NB4 (cell line): Measurements from ENCODE around the gene DNAJC5G.

Experiments
- DNase-seq: peaks from one replicate; pipeline ENCODE4 v3.0.0; 2010; ENCODE audit warnings: low read depth
- H3K4me3 ChIP-seq: one replicate; pipeline ENCODE4 v1.5.1; 2011; ENCODE audit warnings: mild to moderate bottlenecking, low read depth, low read length, moderate library complexity
- MAX ChIP-seq: IDR thresholded peaks from 2 replicates; pipeline ENCODE4 v1.6.1; 2011; ENCODE audit warnings: low read depth, low read length
- MYC ChIP-seq: IDR thresholded peaks from 2 replicates; pipeline ENCODE4 v1.6.1; 2011; ENCODE audit warnings: low read depth, low read length
- POLR2A ChIP-seq: IDR thresholded peaks from 2 replicates; pipeline ENCODE4 v1.6.1; 2011; ENCODE audit warnings: mild to moderate bottlenecking; ENCODE audit not compliant: insufficient read length; ENCODE audit errors: extremely low read depth
- TF ChIP-seq, protein P1 (sequence below): IDR thresholded peaks from one replicate; pipeline ENCODE4 v1.5.1; 2012; ENCODE audit warnings: low read depth, low read length

Gene DNAJC5G

DNA sequence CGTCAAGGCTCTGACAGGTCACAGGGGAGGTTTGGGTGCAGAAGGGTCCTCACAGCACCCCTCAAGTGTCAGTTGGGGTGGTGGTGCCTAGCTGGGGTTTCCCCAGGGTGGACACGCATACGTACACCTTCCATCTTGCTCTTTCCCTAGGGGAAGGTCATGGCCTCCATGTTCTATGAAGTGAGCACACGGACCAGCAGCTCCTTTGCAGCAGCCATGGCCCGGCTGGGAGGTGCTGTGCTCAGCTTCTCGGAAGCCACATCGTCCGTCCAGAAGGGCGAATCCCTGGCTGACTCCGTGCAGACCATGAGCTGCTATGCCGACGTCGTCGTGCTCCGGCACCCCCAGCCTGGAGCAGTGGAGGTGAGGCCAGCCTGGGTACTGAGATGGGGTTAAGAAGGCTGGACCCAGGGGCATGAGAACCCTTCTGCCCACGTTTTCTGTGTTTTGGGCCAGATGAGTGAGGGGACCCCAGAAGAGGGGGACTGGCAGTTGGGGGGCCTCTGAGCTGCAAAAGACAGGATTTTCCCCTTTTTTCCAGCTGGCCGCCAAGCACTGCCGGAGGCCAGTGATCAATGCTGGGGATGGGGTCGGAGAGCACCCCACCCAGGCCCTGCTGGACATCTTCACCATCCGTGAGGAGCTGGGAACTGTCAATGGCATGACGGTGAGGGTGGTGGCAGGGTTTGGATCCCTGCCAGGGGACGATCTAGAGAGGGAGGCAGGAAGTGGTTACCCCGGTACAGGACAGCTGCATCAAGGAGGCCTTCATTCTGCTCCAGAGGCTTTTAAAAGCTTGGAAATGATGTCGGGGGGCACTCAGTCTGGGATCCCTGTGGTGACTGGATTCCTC is 33.2 kb upstream of the DNAJC5G start:
- no peak overlapping the region for H3K4me3 ChIP-seq
- DNase-seq: no peak
- TF ChIP-seq MYC: no peak
- TF ChIP-seq POLR2A: no peak
- no peak for TF ChIP-seq MAX
- TF ChIP-seq, protein P1, sequence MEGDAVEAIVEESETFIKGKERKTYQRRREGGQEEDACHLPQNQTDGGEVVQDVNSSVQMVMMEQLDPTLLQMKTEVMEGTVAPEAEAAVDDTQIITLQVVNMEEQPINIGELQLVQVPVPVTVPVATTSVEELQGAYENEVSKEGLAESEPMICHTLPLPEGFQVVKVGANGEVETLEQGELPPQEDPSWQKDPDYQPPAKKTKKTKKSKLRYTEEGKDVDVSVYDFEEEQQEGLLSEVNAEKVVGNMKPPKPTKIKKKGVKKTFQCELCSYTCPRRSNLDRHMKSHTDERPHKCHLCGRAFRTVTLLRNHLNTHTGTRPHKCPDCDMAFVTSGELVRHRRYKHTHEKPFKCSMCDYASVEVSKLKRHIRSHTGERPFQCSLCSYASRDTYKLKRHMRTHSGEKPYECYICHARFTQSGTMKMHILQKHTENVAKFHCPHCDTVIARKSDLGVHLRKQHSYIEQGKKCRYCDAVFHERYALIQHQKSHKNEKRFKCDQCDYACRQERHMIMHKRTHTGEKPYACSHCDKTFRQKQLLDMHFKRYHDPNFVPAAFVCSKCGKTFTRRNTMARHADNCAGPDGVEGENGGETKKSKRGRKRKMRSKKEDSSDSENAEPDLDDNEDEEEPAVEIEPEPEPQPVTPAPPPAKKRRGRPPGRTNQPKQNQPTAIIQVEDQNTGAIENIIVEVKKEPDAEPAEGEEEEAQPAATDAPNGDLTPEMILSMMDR: no peak

DNA sequence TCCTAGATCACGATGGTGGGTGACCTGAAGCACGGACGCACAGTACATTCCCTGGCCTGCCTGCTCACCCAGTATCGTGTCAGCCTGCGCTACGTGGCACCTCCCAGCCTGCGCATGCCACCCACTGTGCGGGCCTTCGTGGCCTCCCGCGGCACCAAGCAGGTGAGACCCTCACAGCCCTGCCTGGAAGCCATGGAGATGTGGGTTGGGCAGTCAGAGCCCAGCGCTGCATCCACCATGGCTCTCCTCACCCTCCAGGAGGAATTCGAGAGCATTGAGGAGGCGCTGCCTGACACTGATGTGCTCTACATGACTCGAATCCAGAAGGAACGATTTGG is 32.6 kb upstream of the DNAJC5G start:
- TF ChIP-seq, protein P1: no peak
- TF ChIP-seq POLR2A (no peak), MAX (no peak), MYC (no peak)
- no peak for DNase-seq
- no peak overlapping the region for H3K4me3 ChIP-seq

- TF ChIP-seq MAX (no peak), MYC (no peak), POLR2A (no peak)
- TF ChIP-seq, protein P1: no peak
- no peak for DNase-seq
- no peak overlapping the region for H3K4me3 ChIP-seq
Measured at GRCh38 chr2:27243391-27244130, 31.7 kb upstream of the DNAJC5G start.

GRCh38 chr2:27245116-27245515 is 30.1 kb upstream of the DNAJC5G start:
- no peak overlapping the region for H3K4me3 ChIP-seq
- no peak for DNase-seq
- TF ChIP-seq MAX (no peak), POLR2A (no peak), MYC (no peak)
- TF ChIP-seq, protein P1: no peak

GRCh38 chr2:27245626-27246025 is 29.6 kb upstream of the DNAJC5G start:
- no peak for DNase-seq
- H3K4me3 ChIP-seq: no peak overlapping the region
- TF ChIP-seq MYC (no peak), POLR2A (no peak), MAX (no peak)
- TF ChIP-seq, protein P1: no peak
